ENCODE measurements around the gene GJE1.
"Not testable (repeated sequence)": the region's sequence is repeated elsewhere in the genome, so short reads cannot be mapped to it uniquely, and the experiment has no call there.

GJE1 gene

DNA sequence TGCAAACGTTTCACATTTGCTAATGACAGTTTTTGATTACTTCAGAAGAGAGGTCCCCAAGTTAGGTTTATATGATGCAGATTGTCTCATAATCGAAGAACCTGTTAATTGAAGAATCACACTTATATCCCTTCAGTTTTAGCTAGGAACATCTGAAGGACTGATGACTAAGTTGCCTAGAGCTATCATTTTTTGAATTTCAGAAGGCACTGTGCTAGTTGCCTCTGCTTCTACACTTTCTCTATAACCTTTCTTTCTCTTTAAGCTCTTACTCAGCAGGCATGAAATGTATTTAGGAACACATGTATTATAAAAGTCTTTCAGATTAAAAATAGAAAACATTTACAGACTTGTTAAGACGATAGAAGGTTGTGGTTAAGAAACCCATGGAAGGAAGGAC lies 14.4 kb upstream of the GJE1 start:
- H3K4me3 ChIP-seq (ENCODE audit: low read depth, low read length): no peak overlapping the region
- TF ChIP-seq MYC (IDR thresholded peaks at IDR 0.05; ENCODE audit: low read depth, low read length) (no peak), CTCF (IDR thresholded peaks at IDR 0.05; ENCODE audit: low read depth, low read length) (no peak), POLR2A (IDR thresholded peaks at IDR 0.05; ENCODE audit: extremely low read depth, insufficient read length) (no peak), MAX (IDR thresholded peaks at IDR 0.05; ENCODE audit: low read depth, low read length) (no peak)
- DNase-seq (ENCODE audit: low read depth): no peak

DNA sequence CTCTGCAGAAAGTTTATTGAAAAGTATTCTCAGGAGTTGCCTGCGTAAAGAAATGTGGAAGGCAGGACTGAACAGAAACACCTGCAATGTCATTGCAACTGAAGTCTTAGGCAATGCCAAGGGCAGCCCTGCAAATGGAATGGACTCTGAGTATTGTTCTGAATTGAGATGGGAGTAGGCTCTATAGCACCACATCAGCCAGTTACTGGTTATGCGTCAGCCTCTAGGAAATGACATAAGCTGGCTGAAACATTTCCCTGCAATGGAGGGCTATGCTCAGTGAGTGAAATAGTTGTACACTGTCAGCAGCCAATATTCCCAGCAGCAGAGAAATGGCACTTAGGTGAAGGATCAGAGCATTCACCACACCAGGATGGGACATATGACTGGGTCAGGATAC lies 13.8 kb upstream of the GJE1 start:
- no peak for TF ChIP-seq CTCF (IDR thresholded peaks at IDR 0.05; ENCODE audit: low read depth, low read length)
- TF ChIP-seq MYC (IDR thresholded peaks at IDR 0.05; ENCODE audit: low read depth, low read length): no peak
- TF ChIP-seq MAX (IDR thresholded peaks at IDR 0.05; ENCODE audit: low read depth, low read length): no peak
- no peak for TF ChIP-seq POLR2A (IDR thresholded peaks at IDR 0.05; ENCODE audit: extremely low read depth, insufficient read length)
- no peak for DNase-seq (ENCODE audit: low read depth)
- H3K4me3 ChIP-seq (ENCODE audit: low read depth, low read length): no peak overlapping the region

DNA sequence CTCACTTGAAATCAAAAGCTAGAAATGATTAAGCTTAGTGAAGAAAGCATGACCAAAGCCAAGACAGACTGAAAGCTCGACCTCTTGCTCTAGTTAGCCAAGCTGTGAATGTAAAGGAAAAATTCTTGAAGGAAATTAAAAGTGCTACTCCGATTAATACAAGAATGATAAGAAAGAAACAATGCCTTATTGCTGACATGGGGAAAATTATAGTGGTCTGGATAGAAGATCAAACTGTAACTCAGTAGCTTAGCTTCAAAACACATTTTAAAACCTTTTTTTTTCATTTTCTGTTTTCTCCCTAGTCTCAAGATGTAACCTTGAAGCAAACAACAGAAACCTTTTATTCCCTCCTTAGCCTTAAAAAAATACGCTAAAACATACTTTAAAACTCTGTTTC lies 11.4 kb upstream of the GJE1 start:
- no peak for DNase-seq (ENCODE audit: low read depth)
- TF ChIP-seq MYC (IDR thresholded peaks at IDR 0.05; ENCODE audit: low read depth, low read length) (no peak), MAX (IDR thresholded peaks at IDR 0.05; ENCODE audit: low read depth, low read length) (no peak), CTCF (IDR thresholded peaks at IDR 0.05; ENCODE audit: low read depth, low read length) (no peak), POLR2A (IDR thresholded peaks at IDR 0.05; ENCODE audit: extremely low read depth, insufficient read length) (no peak)

GRCh38 chr6:142130814-142131213 lies 1.9 kb upstream of the GJE1 start:
- DNase-seq (ENCODE audit: low read depth): no peak
- no peak for TF ChIP-seq MAX (IDR thresholded peaks at IDR 0.05; ENCODE audit: low read depth, low read length)
- TF ChIP-seq POLR2A (IDR thresholded peaks at IDR 0.05; ENCODE audit: extremely low read depth, insufficient read length): no peak
- TF ChIP-seq MYC (IDR thresholded peaks at IDR 0.05; ENCODE audit: low read depth, low read length): no peak
- no peak for TF ChIP-seq CTCF (IDR thresholded peaks at IDR 0.05; ENCODE audit: low read depth, low read length)

More for the DNA sequence above, 11.4 kb upstream of the GJE1 start:
- H3K4me3 ChIP-seq (ENCODE audit: low read depth, low read length): no peak overlapping the region

DNA sequence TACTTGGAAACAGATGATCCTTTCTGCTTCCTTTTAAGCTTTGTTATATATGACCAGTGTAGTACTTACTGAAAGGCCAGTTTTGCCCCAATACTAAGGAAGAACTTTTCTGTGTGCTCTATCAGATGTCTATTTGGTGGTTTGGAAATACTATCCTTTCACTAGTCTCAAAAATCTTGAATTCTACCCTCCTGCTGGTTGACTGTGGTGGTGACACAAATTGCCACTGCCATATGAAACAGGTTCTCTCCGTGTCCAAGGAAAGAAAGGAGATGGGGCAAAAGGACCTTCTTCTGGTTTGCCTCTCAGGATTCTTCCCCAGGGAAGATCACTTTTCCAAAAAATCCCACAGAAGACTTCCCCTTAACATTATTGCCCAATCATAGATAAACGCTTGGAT lies 6.2 kb downstream of the GJE1 start:
- no peak overlapping the region for H3K4me3 ChIP-seq (ENCODE audit: low read depth, low read length)
- DNase-seq (ENCODE audit: low read depth): no peak
- no peak for TF ChIP-seq CTCF (IDR thresholded peaks at IDR 0.05; ENCODE audit: low read depth, low read length)
- no peak for TF ChIP-seq MAX (IDR thresholded peaks at IDR 0.05; ENCODE audit: low read depth, low read length)
- TF ChIP-seq MYC (IDR thresholded peaks at IDR 0.05; ENCODE audit: low read depth, low read length): no peak

More at GRCh38 chr6:142130814-142131213, 1.9 kb upstream of the GJE1 start:
- H3K4me3 ChIP-seq (ENCODE audit: low read depth, low read length): no peak overlapping the region

DNA sequence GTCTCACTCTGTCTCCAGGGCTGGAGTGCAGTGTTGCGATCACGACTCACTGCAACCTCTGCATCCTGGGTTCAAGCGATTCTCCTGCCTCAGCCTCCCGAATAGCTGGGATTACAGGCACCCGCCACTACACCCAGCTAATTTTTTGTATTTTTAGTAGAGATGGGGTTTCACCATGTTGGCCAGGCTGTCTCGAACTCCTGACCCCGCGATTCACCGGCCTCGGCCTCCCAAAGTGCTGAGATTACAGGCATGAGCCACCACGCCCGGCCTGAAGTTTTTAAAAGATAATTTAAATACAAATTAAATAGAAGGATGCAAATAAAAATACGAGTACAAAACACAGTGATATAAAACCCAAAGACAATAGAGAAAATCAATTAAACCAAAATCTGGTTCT lies 8.8 kb downstream of the GJE1 start:
- DNase-seq (ENCODE audit: low read depth); H3K4me3 ChIP-seq (ENCODE audit: low read depth, low read length): not testable (repeated sequence)
